IMR-90 (cell line): ENCODE measurements around the gene PSD2. TPM values are rescaled to one million over a fixed set of nuclear protein-coding genes. Genes with fewer than 3 reads are reported as not detected.

Experiments used
- ATAC-seq: fragments of 200-7000 bp; cut with Tn5 transposase; 2 replicates; pipeline ENCODE4 v1.9.1; 2020; ENCODE audit warnings: low read depth, mild to moderate bottlenecking, moderate library complexity
- BruUV-seq: library from RNA; stranded (reverse); fragments of 400-500 nt; replicated peaks from 2 replicates; lab custom pipeline; 2021; lab: Mats Ljungman, UMichigan
- CTCF ChIA-PET: fragments of 300-600 bp; formaldehyde crosslinking; extraction: SDS; loops from one replicate; lab custom pipeline; 2021; ENCODE audit warnings: antibody characterized with exemption; lab: Yijun Ruan, JAX
- POLR2A ChIA-PET: fragments of 300-600 bp; sonication (Branson Sonifier 250); formaldehyde crosslinking; loops from one replicate; lab custom pipeline; 2022; ENCODE audit warnings: antibody characterized with exemption; ENCODE audit not compliant: unreplicated experiment; lab: Charles Lee
- DNase-seq: peaks from one replicate; pipeline ENCODE4 v3.0.0; 2013
- H2AFZ ChIP-seq: replicated peaks from 2 replicates; pipeline ENCODE3; 2013; ENCODE audit warnings: low read length, mild to moderate bottlenecking; ENCODE audit not compliant: poor library complexity
- H2AK5ac ChIP-seq: 2 replicates; pipeline ENCODE4 v1.6.1; 2013; ENCODE audit warnings: low read depth, low read length, inconsistent platforms
- H2AK9ac ChIP-seq: replicated peaks from 2 replicates; pipeline ENCODE3; 2013; ENCODE audit warnings: mild to moderate bottlenecking, low read depth, low read length, moderate library complexity; ENCODE audit not compliant: poor library complexity
- H2BK120ac ChIP-seq: 2 replicates; pipeline ENCODE4 v1.6.1; 2013; ENCODE audit warnings: low read depth, low read length, inconsistent platforms
- H2BK15ac ChIP-seq: 3 replicates; pipeline ENCODE4 v1.6.1; 2013; ENCODE audit warnings: low read depth, low read length, inconsistent platforms
- H2BK20ac ChIP-seq: 2 replicates; pipeline ENCODE4 v1.6.1; 2013; ENCODE audit warnings: low read depth, mild to moderate bottlenecking, inconsistent platforms, low read length, moderate library complexity
- H2BK5ac ChIP-seq: 2 replicates; pipeline ENCODE4 v1.6.1; 2013; ENCODE audit warnings: mild to moderate bottlenecking, low read depth, low read length, inconsistent platforms; ENCODE audit not compliant: poor library complexity, severe bottlenecking
- H3K14ac ChIP-seq: replicated peaks from 2 replicates; pipeline ENCODE4 v1.6.1; 2013; ENCODE audit warnings: low read depth, low read length, inconsistent platforms
- H3K18ac ChIP-seq: 2 replicates; pipeline ENCODE4 v1.6.1; 2013; ENCODE audit warnings: low read depth, low read length, control low read depth
- H3K23ac ChIP-seq: 2 replicates; pipeline ENCODE4 v1.6.1; 2013; ENCODE audit warnings: low read depth, low read length, inconsistent platforms
- H3K27ac ChIP-seq: 2 replicates; pipeline ENCODE4 v1.5.1; 2013; ENCODE audit warnings: mild to moderate bottlenecking, control low read depth, low read length; ENCODE audit not compliant: insufficient read depth
- H3K27me3 ChIP-seq: 2 replicates; pipeline ENCODE4 v1.6.1; 2013; ENCODE audit warnings: low read length; ENCODE audit not compliant: control insufficient read depth, insufficient read depth
- H3K36me3 ChIP-seq: 2 replicates; pipeline ENCODE4 v1.6.1; 2013; ENCODE audit warnings: low read length, mixed read lengths; ENCODE audit not compliant: control insufficient read depth, insufficient read depth
- H3K4ac ChIP-seq: 2 replicates; pipeline ENCODE4 v1.6.1; 2013; ENCODE audit warnings: low read depth, low read length, inconsistent platforms
- H3K4me1 ChIP-seq: 2 replicates; pipeline ENCODE4 v1.6.1; 2013; ENCODE audit warnings: low read length, mixed read lengths; ENCODE audit not compliant: control insufficient read depth, insufficient read depth
- H3K4me2 ChIP-seq: 2 replicates; pipeline ENCODE4 v1.6.1; 2013; ENCODE audit warnings: low read depth, mild to moderate bottlenecking, control low read depth, low read length, moderate library complexity
- H3K4me3 ChIP-seq: 2 replicates; pipeline ENCODE4 v1.5.1; 2013; ENCODE audit warnings: low read depth, mild to moderate bottlenecking, control low read depth, low read length, moderate library complexity; ENCODE audit not compliant: insufficient read depth
- H3K56ac ChIP-seq: 2 replicates; pipeline ENCODE4 v1.6.1; 2013; ENCODE audit warnings: low read length, inconsistent platforms; ENCODE audit not compliant: insufficient read depth; ENCODE audit errors: extremely low read depth
- H3K79me1 ChIP-seq, 2 experiments: 2 replicates each; pipeline ENCODE4 v1.6.1; 2013; ENCODE audit warnings: low read length in 2 of 2, inconsistent platforms in 1 of 2, low read depth in 1 of 2
- H3K9ac ChIP-seq: 2 replicates; pipeline ENCODE4 v1.6.1; 2013; ENCODE audit warnings: low read depth, low read length, control low read depth
- H3K9me1 ChIP-seq: 2 replicates; pipeline ENCODE4 v1.6.1; 2013; ENCODE audit warnings: low read length, inconsistent platforms; ENCODE audit not compliant: insufficient read depth
- H3K9me3 ChIP-seq: 2 replicates; pipeline ENCODE4 v1.6.1; 2013; ENCODE audit warnings: low read length; ENCODE audit not compliant: control insufficient read depth, insufficient read depth
- H4K20me1 ChIP-seq: 2 replicates; pipeline ENCODE4 v1.6.1; 2013; ENCODE audit warnings: low read length, inconsistent platforms; ENCODE audit not compliant: insufficient read depth
- H4K5ac ChIP-seq: 2 replicates; pipeline ENCODE4 v1.6.1; 2013; ENCODE audit warnings: mild to moderate bottlenecking, low read depth, low read length, control low read depth
- H4K8ac ChIP-seq, 2 experiments: 2 replicates each; pipeline ENCODE4 v1.6.1; 2013; ENCODE audit warnings: low read depth in 2 of 2, low read length in 2 of 2, control low read depth in 1 of 2, inconsistent platforms in 1 of 2
- H4K91ac ChIP-seq: 2 replicates; pipeline ENCODE4 v1.6.1; 2013; ENCODE audit warnings: low read depth, low read length, inconsistent platforms; ENCODE audit not compliant: insufficient read depth
- BHLHE40 ChIP-seq: fragments of 150-350 bp; IDR thresholded peaks from 2 replicates; pipeline ENCODE4 v1.6.1; 2016; ENCODE audit warnings: mild to moderate bottlenecking, low read depth, low read length
- CEBPB ChIP-seq: IDR thresholded peaks from 2 replicates; pipeline ENCODE4 v1.6.1; 2012; ENCODE audit warnings: low read depth, low read length, improper control_type of control experiment
- CHD1 ChIP-seq: IDR thresholded peaks from 2 replicates; pipeline ENCODE4 v1.6.1; 2012; ENCODE audit warnings: low read depth, low read length, improper control_type of control experiment
- FOS ChIP-seq: fragments of 150-350 bp; IDR thresholded peaks from 2 replicates; pipeline ENCODE4 v1.6.1; 2016; ENCODE audit warnings: low read depth, low read length
- MAFK ChIP-seq: IDR thresholded peaks from 2 replicates; pipeline ENCODE4 v1.6.1; 2012; ENCODE audit warnings: low read depth, low read length, improper control_type of control experiment
- MAZ ChIP-seq: IDR thresholded peaks from 2 replicates; pipeline ENCODE4 v1.6.1; 2012; ENCODE audit warnings: low read depth, mild to moderate bottlenecking, low read length, improper control_type of control experiment, moderate library complexity, borderline replicate concordance
- MXI1 ChIP-seq: IDR thresholded peaks from 2 replicates; pipeline ENCODE4 v1.6.1; 2012; ENCODE audit warnings: low read depth, mild to moderate bottlenecking, low read length, moderate library complexity, borderline replicate concordance
- NFE2L2 ChIP-seq: fragments of 150-350 bp; IDR thresholded peaks from 2 replicates; pipeline ENCODE4 v1.6.1; 2016; ENCODE audit warnings: low read depth, mild to moderate bottlenecking, low read length
- POLR2A ChIP-seq: IDR thresholded peaks from 2 replicates; pipeline ENCODE4 v1.6.1; 2012; ENCODE audit warnings: mild to moderate bottlenecking, low read depth, low read length
- RAD21 ChIP-seq: IDR thresholded peaks from 2 replicates; pipeline ENCODE4 v1.6.1; 2012; ENCODE audit warnings: low read length, improper control_type of control experiment
- RCOR1 ChIP-seq: IDR thresholded peaks from 2 replicates; pipeline ENCODE4 v1.6.1; 2012; ENCODE audit warnings: mild to moderate bottlenecking, low read length, improper control_type of control experiment; ENCODE audit not compliant: insufficient replicate concordance
- RFX5 ChIP-seq: IDR thresholded peaks from 2 replicates; pipeline ENCODE4 v1.8.0; 2012; ENCODE audit warnings: low read depth, mild to moderate bottlenecking, low read length, moderate library complexity
- SMC3 ChIP-seq: fragments of 150-350 bp; IDR thresholded peaks from 2 replicates; pipeline ENCODE4 v1.6.1; 2016; ENCODE audit warnings: low read depth, mild to moderate bottlenecking, antibody characterized with exemption, low read length, moderate library complexity
- WGBS, 2 experiments: methylation state at CpG; one replicate each; pipeline versions ENCODE4 v1.1.5 to v1.1.7; 2013; ENCODE audit warnings: missing lambda C conversion rate in 2 of 2; ENCODE audit not compliant: insufficient read length in 1 of 2; ENCODE audit errors: extremely low coverage in 2 of 2; 5-methylcytosine and 5-hydroxymethylcytosine counted together
- dilution Hi-C: fragments of 300-500 bp; cut with HindIII; formaldehyde crosslinking; loops from one replicate; pipeline ENCODE4 v1.14.3; 2018; ENCODE audit warnings: low sequenced_read_pairs; ENCODE audit not compliant: unreplicated experiment
- in situ Hi-C: fragments of 300-500 bp; cut with MboI; formaldehyde crosslinking; loops from 3 replicates; pipeline ENCODE4 v1.14.3; 2019; ENCODE audit warnings: low sequenced_read_pairs, inconsistent platforms, mixed read lengths
- intact Hi-C: fragments of 100-400 bp; cut with micrococcal nuclease; formaldehyde crosslinking; loops from 2 replicates; pipeline ENCODE4 v1.10.0; 2022
- polyA plus RNA-seq, 3 experiments: library from polyadenylated mRNA; depleted of rRNA; stranded (reverse); fragments of >200 nt; gene quantifications; 2 replicates each; pipeline ENCODE4 v1.2.3, GENCODE V29; 2012; ENCODE audit warnings: low replicate concordance in 1 of 3
- total RNA-seq: library from RNA; depleted of rRNA; stranded (reverse); fragments of >200 nt; gene quantifications from 2 replicates; pipeline ENCODE4 v1.2.3, GENCODE V29; 2012
- TF ChIP-seq, protein P1 (sequence below): fragments of 150-350 bp; IDR thresholded peaks from 2 replicates; pipeline ENCODE4 v1.6.1; 2017; ENCODE audit warnings: mild to moderate bottlenecking, antibody characterized with exemption, low read length, low read depth
- TF ChIP-seq, protein P2 (sequence below): fragments of 150-350 bp; IDR thresholded peaks from 2 replicates; pipeline ENCODE4 v1.6.1; 2016; ENCODE audit warnings: low read depth, mild to moderate bottlenecking, low read length, moderate library complexity, borderline replicate concordance
- TF ChIP-seq, protein P3 (sequence below): conservative IDR thresholded peaks from 2 replicates; pipeline ENCODE4 v1.5.1; 2012; ENCODE audit warnings: mild to moderate bottlenecking, low read depth, low read length, improper control_type of control experiment

Gene PSD2
- total and polyA plus RNA-seq, 2 of the 4 experiments (the other 2 are of a cell fraction), result 0.05 TPM; not detected in 1

DNA sequence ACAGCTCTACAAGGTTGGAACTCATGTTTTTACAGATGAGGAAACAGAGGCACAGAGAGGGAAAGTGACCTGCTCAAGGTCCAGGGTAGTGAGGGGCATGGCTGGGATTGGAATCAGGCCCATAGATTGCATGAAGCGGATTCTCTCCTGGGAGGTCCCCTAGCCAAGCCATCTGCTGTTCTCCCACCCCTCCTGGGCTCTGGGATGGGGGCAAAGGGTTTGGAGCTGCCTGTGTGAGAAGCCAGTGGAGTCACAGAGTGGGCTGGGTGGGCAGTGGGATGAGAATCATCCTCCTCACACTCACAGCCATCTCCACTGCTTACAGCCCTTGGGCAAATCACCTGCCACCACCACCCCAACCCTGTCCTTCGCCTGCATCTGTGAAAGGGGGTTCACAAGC, 38.6 kb upstream of the PSD2 start:
- Histone ChIP-seq H3K36me3 (no peaks in the 10 kb centered on the region), H3K23ac (no peak overlapping the region), H2AFZ (peak overlapping the region; percentile 27), H3K9me3 (no peaks in the 10 kb centered on the region), H3K4me2 (no peak overlapping the region), H4K8ac (no peak overlapping the region), H2BK15ac (no peak overlapping the region), H4K20me1 (0 out of 2 replicates have a peak, but pooled peaks cover 3% of the 10 kb centered on the region), H3K27ac (no peak overlapping the region), H3K4me3 (no peak overlapping the region), H2AK9ac (no peak overlapping the region), H4K91ac (no peak overlapping the region), H3K79me1 (no peaks in the 10 kb centered on the region), H3K4ac (no peak overlapping the region), H4K5ac (no peak overlapping the region), H3K56ac (no peak overlapping the region), H2BK5ac (no peak overlapping the region), H2AK5ac (no peak overlapping the region), H3K9me1 (peaks cover 3% of the 10 kb centered on the region; the same call in 1 of the 2 replicates), H2BK120ac (no peak overlapping the region), H3K27me3 (peaks cover 39% of the 10 kb centered on the region), H3K14ac (no peak overlapping the region), H3K9ac (no peak overlapping the region), H3K4me1 (peaks cover 3% of the 10 kb centered on the region; the same call in 1 of the 2 replicates), H2BK20ac (no peak overlapping the region), H3K18ac (no peak overlapping the region)
- in situ Hi-C loops, result no loop called here
- no TSS peak for BruUV-seq
- ChIA-PET CTCF (no interaction called here), POLR2A (no interaction called here)
- no CpG with 5 or more reads among the region's 2 CpGs for WGBS, 2 experiments
- intact Hi-C loops, result no loop called here
- no peak for DNase-seq
- TF ChIP-seq POLR2A (no peak), SMC3 (no peak), RFX5 (no peak), NFE2L2 (no peak), FOS (no peak), CHD1 (no peak), MAFK (no peak), RAD21 (no peak), MAZ (no peak), CEBPB (no peak), RCOR1 (no peak), MXI1 (no peak), BHLHE40 (no peak)
- TF ChIP-seq, protein P1, sequence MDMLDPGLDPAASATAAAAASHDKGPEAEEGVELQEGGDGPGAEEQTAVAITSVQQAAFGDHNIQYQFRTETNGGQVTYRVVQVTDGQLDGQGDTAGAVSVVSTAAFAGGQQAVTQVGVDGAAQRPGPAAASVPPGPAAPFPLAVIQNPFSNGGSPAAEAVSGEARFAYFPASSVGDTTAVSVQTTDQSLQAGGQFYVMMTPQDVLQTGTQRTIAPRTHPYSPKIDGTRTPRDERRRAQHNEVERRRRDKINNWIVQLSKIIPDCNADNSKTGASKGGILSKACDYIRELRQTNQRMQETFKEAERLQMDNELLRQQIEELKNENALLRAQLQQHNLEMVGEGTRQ, result no peak
- TF ChIP-seq, protein P2, sequence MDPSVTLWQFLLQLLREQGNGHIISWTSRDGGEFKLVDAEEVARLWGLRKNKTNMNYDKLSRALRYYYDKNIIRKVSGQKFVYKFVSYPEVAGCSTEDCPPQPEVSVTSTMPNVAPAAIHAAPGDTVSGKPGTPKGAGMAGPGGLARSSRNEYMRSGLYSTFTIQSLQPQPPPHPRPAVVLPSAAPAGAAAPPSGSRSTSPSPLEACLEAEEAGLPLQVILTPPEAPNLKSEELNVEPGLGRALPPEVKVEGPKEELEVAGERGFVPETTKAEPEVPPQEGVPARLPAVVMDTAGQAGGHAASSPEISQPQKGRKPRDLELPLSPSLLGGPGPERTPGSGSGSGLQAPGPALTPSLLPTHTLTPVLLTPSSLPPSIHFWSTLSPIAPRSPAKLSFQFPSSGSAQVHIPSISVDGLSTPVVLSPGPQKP, result no peak
- TF ChIP-seq, protein P3, sequence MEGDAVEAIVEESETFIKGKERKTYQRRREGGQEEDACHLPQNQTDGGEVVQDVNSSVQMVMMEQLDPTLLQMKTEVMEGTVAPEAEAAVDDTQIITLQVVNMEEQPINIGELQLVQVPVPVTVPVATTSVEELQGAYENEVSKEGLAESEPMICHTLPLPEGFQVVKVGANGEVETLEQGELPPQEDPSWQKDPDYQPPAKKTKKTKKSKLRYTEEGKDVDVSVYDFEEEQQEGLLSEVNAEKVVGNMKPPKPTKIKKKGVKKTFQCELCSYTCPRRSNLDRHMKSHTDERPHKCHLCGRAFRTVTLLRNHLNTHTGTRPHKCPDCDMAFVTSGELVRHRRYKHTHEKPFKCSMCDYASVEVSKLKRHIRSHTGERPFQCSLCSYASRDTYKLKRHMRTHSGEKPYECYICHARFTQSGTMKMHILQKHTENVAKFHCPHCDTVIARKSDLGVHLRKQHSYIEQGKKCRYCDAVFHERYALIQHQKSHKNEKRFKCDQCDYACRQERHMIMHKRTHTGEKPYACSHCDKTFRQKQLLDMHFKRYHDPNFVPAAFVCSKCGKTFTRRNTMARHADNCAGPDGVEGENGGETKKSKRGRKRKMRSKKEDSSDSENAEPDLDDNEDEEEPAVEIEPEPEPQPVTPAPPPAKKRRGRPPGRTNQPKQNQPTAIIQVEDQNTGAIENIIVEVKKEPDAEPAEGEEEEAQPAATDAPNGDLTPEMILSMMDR, result no peak
- ATAC-seq, result no peak
- dilution Hi-C loops, result loop anchor here (25.0 kb wide), 1 partner anchor 120 kb away; the partner anchor contains the start of gene CXXC5
